IPS-15b (cell line): ENCODE results near the gene LAMTOR4.

ENCODE experiments used
- H3K27me3 ChIP-seq: one replicate; pipeline ENCODE4 v1.6.1; 2013; ENCODE audit warnings: low read length; ENCODE audit not compliant: control insufficient read depth, insufficient read depth
- H3K36me3 ChIP-seq: one replicate; pipeline ENCODE4 v1.6.1; 2013; ENCODE audit warnings: low read length; ENCODE audit not compliant: control insufficient read depth, insufficient read depth
- H3K4me1 ChIP-seq: one replicate; pipeline ENCODE4 v1.6.1; 2013; ENCODE audit warnings: mild to moderate bottlenecking, low read length; ENCODE audit not compliant: control insufficient read depth, insufficient read depth
- H3K4me3 ChIP-seq: one replicate; pipeline ENCODE4 v1.5.1; 2013; ENCODE audit warnings: low read depth, low read length
- H3K9ac ChIP-seq: one replicate; pipeline ENCODE4 v1.6.1; 2013; ENCODE audit warnings: low read depth, mild to moderate bottlenecking, low read length
- H3K9me3 ChIP-seq: one replicate; pipeline ENCODE4 v1.6.1; 2013; ENCODE audit warnings: mild to moderate bottlenecking, low read length; ENCODE audit not compliant: control insufficient read depth, insufficient read depth

LAMTOR4 gene

DNA sequence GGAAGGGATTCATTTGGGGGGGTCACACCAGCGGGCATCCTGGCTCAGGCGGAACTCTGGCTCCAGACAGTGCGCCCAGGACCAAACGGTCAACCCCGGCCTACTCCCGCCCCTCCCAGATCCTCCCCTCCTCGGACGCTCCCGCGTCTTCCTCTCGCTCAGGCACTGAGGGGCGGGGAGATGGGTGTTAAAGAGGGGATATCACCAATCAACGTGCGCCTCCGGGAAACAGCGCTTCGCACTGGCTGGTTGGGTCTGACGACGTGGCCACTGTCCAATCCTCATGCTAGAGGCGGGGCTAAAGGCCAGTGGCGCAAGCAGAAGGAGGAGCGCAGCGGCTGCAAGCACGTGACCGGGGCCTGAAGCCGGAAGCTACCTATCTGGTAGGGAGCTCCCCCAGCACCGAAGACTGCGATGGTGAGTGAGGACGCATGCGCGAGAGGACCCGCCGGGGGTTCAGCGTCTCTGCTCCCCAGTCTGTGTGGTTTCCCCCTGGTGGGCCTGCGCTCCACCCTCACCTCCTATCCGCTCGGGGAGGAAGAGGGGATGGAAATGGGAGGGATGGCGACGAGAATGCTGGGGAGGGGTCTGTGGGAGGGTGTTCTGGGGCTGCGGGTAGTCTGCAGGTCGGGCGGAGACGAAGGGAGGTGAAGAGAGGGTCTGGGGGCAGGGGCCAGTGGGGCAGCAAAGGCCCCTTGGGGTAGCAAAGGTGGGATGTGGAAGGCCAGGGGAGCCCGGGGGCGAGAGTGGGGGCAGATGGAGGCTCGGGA, at the start of gene LAMTOR4:
Gene LAMTOR4, plus strand, starts transcription at position 360 of the 770 bp plus-strand sequence. Its CDS starts 55 bp downstream, at position 415.
- no peaks in the 10 kb centered on the region for H3K27me3 ChIP-seq
- H3K4me3 ChIP-seq, result peak within 1 kb of the TSS; percentile 98
- H3K36me3 ChIP-seq, result peaks cover 7% of the 10 kb centered on the region
- peak within 1 kb of the TSS; percentile 84 for H3K9ac ChIP-seq
- H3K4me1 ChIP-seq, result peaks cover 8% of the 10 kb centered on the region
- no peaks in the 10 kb centered on the region for H3K9me3 ChIP-seq

DNA sequence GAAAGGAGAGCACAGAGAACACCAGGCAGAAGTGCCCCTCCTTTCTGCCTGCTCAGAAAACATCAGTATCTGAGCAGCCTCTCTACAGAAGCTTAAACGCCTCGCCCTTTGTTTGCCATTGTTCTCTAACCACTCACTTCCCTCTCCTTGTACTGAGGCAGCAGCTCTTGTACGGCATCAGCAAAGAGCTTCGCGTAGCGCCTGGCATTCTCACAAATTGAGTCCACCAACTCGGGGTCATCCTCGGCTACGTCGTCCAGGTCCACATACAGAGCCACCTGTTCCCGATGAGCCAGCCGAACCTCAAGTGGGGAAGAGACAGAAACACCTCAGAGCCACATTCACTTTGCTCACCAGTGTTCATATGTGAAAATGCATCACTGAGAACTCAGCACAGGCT, 49.3 kb upstream of the LAMTOR4 start:
- H3K36me3 ChIP-seq, result peaks cover 60% of the 10 kb centered on the region
- no peaks in the 10 kb centered on the region for H3K27me3 ChIP-seq
- no peaks in the 10 kb centered on the region for H3K9me3 ChIP-seq
- peak overlapping the region; percentile 94 for H3K4me3 ChIP-seq
- H3K4me1 ChIP-seq, result no peaks in the 10 kb centered on the region
- H3K9ac ChIP-seq, result peak overlapping the region; percentile 99

DNA sequence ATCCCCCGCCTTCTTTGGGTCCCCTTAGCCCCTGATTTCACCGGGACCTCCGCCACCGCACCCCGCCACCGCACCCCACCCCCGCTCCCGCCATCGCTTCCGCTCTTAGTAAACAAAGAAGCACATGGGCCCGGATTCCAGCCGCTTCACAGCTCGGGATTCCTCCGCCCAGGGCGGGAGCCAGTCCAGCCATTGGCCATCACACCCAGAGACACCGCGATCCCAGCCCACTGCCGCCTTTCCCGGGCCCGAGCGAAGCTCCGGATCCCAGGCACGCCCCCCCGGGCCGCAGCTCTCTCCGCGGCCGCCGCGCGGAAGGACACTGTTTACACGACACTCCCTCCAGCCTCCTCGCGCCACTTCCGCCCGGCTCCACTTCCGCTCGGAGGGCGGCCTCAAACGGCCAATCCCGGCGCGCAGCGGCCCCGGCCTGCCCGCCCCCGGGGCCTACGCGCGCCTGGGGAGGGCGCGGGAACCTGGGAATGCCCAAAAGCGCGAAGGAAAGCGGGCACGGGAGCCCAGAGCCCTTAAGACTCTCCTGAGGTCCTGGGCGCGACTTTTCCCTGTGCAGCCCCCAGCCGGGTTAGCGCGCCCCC, 48.2 kb upstream of the LAMTOR4 start:
- Histone ChIP-seq H3K9me3 (no peaks in the 10 kb centered on the region), H3K4me3 (peak overlapping the region; percentile 94), H3K36me3 (peaks cover 54% of the 10 kb centered on the region), H3K9ac (peak overlapping the region; percentile 99), H3K4me1 (no peaks in the 10 kb centered on the region), H3K27me3 (no peaks in the 10 kb centered on the region)

DNA sequence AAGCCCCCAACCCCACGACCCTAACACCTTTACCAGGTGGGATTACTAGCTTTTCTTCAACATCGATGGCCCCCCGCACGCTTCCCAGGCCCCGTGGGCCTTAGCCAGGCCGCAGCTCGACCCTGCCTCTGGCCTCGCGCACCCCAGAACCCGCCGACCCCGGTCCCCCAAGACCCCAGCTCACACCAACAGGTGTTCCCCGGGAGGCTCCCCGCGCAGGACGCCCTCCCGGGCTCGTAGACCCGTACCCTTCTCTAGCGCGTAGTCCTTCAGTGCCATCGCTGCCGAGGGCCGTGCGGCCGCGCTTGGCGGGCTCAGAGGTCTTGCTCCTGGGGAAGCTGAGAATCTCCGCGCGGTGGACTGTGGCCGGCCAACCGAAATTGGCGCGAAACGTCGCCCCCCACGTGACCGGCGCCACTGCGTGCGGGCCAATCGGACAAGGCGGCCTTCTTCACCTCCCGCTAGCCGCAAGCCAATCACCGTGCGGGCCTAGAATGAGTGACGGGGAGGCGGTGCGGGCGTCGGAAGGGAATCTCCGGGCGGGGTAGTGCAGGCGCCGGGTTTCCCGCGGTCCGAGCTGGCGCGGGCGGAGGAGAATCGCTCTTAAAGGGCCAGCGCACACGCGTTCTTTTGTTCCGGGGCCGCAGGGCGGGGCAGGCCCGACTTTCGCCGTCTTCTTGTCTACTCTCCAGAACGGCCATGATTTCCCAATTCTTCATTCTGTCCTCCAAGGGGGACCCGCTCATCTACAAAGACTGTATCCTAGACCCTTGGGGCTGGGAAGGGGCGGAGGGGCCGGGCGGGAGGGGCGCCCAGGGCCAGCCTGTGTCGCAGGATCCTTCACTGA, 47.5 kb upstream of the LAMTOR4 start, which contains the start of the genes AP4M1 and MCM7:
Gene AP4M1, plus strand, starts transcription at position 628 of the 847 bp plus-strand sequence. Its CDS starts 72 bp downstream, at position 700.
Gene MCM7, minus strand, starts transcription at position 382 of the 847 bp plus-strand sequence. Its CDS starts 103 bp downstream, at position 279.
- Histone ChIP-seq H3K9me3 (no peaks in the 10 kb centered on the region), H3K9ac (peak within 1 kb of the TSS; percentile 99), H3K4me1 (no peaks in the 10 kb centered on the region), H3K27me3 (no peaks in the 10 kb centered on the region), H3K36me3 (peaks cover 50% of the 10 kb centered on the region), H3K4me3 (peak within 1 kb of the TSS; percentile 94)

DNA sequence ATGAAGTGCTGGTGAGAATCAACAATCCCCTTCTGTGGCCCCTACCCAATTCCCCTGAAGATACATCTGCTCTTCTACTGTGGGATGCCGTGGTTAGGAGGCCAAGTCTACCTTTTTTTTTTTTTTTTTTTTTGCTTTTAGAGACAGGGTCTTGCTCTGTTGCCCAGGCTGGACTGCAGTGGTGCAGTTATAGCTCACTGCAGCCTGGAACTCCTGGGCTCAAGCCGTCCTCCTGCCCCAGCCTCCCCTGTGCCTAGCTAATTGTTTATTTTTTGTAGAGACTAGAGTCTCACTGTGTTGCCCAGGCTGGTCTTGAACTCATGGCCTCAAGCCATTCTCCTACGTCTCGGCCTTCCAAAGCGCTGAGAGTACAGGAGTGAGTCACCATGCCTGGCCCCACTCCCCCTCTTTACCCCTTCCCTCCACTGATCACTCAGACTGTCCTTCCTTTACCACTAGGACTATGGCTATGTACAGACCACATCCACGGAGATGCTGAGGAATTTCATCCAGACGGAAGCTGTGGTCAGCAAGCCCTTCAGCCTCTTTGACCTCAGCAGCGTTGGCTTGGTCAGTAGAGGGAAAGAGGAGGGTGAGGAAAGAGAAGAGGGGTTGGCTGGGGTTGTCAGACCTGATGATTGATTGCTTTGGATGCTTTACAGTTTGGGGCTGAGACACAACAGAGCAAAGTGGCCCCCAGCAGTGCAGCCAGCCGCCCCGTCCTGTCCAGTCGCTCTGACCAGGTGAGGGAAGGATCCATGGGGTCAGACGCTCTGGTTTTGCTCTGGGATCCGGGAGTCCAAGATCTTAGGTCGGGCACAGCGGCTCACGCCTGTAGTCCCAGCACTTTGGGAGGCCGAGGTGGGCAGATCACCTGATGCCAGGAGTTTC, 45.5 kb upstream of the LAMTOR4 start:
- Histone ChIP-seq H3K4me3 (peak overlapping the region; percentile 94), H3K27me3 (no peaks in the 10 kb centered on the region), H3K36me3 (peaks cover 51% of the 10 kb centered on the region), H3K9ac (no peak overlapping the region), H3K9me3 (no peaks in the 10 kb centered on the region), H3K4me1 (no peaks in the 10 kb centered on the region)

DNA sequence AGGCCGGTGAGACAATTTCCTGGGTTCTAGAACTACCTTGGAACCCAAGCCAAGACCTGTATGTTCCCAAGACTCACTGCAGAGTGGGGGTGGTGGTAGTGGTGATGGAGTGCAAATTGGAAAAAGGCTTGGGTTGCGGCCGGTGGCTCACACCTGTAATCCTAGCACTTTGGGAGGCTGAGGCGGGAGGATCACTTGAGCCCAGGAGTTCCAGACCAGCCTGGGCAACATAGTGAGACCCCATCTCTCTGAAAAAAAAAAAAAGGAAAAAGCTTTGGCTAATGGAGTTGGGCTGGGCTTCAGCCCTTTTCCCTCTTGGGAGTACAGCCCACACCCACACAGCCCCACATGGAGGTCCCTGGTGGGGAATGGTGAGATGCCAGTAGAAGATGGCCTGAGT, 43.2 kb upstream of the LAMTOR4 start:
- Histone ChIP-seq H3K4me1 (no peaks in the 10 kb centered on the region), H3K9me3 (no peaks in the 10 kb centered on the region), H3K9ac (no peak overlapping the region), H3K4me3 (no peak overlapping the region), H3K36me3 (peaks cover 42% of the 10 kb centered on the region), H3K27me3 (no peaks in the 10 kb centered on the region)

DNA sequence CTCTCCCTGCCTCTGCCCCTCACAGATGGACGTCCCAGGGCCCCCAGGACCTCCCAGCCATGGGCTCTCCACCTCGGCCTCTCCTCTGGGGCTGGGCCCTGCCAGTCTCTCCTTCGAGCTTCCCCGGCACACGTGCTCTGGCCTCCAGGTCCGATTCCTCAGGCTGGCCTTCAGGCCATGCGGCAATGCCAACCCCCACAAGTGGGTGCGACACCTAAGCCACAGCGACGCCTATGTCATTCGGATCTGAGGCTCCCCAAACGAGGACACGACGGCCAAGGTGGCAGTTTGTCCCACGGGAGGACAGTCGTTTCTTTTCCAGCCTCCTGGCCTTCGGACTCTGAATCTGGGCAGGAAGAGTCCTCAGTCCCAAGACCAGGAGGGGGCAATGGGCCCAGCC, 42.1 kb upstream of the LAMTOR4 start:
- Histone ChIP-seq H3K9ac (no peak overlapping the region), H3K4me3 (no peak overlapping the region), H3K36me3 (peaks cover 51% of the 10 kb centered on the region), H3K9me3 (no peaks in the 10 kb centered on the region), H3K27me3 (no peaks in the 10 kb centered on the region), H3K4me1 (no peaks in the 10 kb centered on the region)

DNA sequence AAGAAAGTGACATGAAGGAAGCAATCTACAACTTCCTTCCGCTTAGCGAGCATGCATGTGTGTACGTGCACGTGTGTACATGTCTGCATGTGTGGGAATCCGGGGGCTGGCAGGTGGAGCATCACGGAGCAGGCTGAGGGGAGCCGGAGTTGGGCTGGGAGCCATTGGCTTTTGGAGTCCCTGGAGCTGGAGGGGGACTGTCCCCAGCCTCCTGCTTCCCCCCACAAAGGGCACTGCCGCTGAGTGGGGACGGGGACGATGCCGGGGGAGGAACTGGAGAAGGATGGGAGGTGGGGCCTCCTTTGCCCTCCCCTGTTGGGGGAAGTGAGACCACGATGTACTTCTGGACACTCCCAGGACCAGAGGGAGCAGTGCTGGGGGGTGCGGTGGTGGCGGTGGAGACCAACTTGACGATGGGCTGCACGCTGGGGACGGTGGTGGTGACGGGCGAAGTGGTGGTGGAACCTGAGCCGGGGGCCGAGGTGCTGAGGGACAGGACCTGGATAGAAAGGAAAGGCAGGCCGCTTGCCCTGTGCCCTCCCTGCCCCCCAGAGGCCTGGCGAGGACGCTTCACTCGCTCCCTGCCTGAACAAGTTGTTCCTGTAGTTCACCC, 41.5 kb upstream of the LAMTOR4 start:
- Histone ChIP-seq H3K9me3 (no peaks in the 10 kb centered on the region), H3K4me3 (no peak overlapping the region), H3K27me3 (no peaks in the 10 kb centered on the region), H3K36me3 (peaks cover 56% of the 10 kb centered on the region), H3K4me1 (no peaks in the 10 kb centered on the region), H3K9ac (no peak overlapping the region)

DNA sequence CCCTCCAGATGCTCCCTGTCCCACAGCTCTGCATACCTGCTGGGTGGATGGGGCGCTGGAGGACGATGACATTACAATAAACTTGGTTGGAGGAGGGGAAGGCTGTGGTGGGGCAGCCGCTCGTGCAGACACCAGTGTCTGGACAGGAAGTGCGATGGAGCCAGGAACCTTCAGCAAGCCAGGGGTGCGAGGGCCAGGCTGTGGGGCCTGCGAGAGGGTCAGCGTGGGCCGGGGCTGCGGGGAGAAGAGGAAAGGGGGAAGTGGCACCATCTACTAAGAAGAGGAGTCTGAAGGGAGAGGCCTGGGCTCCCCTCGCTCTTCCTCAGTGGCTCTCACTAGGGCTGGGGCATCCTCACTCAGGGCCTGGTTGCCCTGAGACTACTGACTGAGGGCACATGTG, 40.8 kb upstream of the LAMTOR4 start:
- H3K9ac ChIP-seq, result no peak overlapping the region
- no peaks in the 10 kb centered on the region for H3K4me1 ChIP-seq
- H3K36me3 ChIP-seq, result peaks cover 62% of the 10 kb centered on the region
- H3K4me3 ChIP-seq, result no peak overlapping the region
- H3K27me3 ChIP-seq, result no peaks in the 10 kb centered on the region
- H3K9me3 ChIP-seq, result no peaks in the 10 kb centered on the region

DNA sequence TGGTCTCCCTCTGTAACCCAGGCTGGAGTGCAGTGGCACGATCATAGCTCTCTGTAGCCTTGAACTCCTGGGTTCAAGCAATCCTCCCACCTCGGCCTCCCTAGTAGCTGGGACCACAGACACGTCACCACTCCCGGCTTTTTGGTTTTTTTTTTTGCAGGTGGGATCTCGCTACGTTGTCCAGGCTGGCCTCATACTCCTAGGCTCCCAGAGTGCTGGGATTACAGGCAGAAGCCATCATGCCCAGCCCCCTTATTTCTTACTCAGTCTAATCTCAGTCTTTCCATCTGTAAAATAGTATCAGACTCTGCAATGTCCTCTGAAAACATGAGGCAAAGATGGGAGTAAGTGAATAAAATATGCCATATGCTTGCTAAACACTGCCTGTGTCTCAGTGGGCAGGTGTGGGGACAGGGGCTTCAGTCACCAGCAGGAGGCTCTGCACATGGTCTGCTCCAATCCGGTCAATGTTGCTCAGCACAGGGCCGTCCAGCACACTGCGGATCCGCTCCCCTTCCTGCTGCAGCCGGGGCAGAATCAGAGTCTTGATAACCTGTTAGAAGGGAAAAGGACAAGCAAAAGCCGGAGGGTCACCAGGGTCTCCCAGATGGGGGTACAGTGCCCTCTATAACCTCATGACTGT, 39.1 kb upstream of the LAMTOR4 start:
- Histone ChIP-seq H3K9me3 (no peaks in the 10 kb centered on the region), H3K9ac (no peak overlapping the region), H3K4me1 (no peaks in the 10 kb centered on the region), H3K36me3 (peaks cover 65% of the 10 kb centered on the region), H3K27me3 (no peaks in the 10 kb centered on the region), H3K4me3 (no peak overlapping the region)
